GM18507 (cell line): ENCODE results near the gene LYSMD4.
A peak's percentile ranks its signal among the peaks of the same experiment; 100 is the strongest.
"Not testable (repeated sequence)": the region's sequence is repeated elsewhere in the genome, so short reads cannot be mapped to it uniquely, and the experiment has no call there.

ENCODE experiments used
- DNase-seq: peaks from one replicate; pipeline ENCODE4 v3.0.0; 2011; ENCODE audit warnings: low read depth; ENCODE audit not compliant: insufficient read length; ENCODE audit errors: extremely low spot score
- FAIRE-seq: peaks from 2 replicates; lab custom pipeline; 2011; peaks lifted over from hg19 to GRCh38; lab: Jason Lieb, UNC

The LYSMD4 gene

GRCh38 chr15:99733268-99734039, at the start of gene LYSMD4:
Gene LYSMD4 (minus strand): TSS chr15:99733437. CDS start chr15:99731999, 1,438 bp downstream.
- FAIRE-seq: peak; percentile 90
- peak; percentile 98 for DNase-seq

GRCh38 chr15:99782029-99782428, 48.8 kb upstream of the LYSMD4 start:
- not testable (repeated sequence) for FAIRE-seq, DNase-seq

DNA sequence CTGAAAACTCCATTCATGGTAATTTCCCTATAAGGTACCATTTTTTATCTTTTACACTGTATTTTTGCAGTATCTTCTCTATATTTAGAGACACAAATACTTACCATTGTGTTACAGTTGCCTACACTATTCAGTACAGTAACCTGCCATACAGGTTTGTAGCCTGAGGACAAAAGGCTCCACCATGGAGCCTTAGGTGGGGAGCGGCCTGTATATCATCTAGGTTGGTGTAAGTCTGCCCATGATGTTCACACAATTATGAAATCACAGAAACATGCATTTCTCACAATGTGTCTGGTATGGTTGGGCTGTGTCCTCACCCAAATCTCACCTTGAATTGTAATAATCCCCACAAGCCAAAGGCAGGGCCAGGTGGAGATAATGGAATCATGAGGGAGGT, 43.9 kb upstream of the LYSMD4 start:
- no peak for DNase-seq
- no peak for FAIRE-seq

DNA sequence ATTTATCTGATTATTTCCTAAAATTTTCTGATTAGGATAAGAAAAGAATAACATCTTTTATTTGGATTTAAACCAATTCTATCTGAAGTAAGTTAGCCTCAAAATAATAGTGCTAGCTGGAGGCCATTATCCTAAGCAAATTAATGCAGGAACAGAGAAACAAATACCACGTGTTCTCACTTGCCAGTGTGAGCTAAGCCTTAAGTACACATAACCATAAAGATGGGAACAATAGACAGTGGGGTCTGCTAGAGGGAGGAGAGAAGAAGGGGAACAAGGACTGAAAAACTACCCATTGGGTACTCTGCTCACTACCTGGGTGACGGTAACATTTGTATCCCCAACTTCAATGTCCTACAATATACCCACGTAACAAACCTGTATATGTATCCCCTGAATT, 31.3 kb upstream of the LYSMD4 start:
- no peak for FAIRE-seq
- DNase-seq: no peak

- DNase-seq (no peak), FAIRE-seq (no peak)
These were observed 30.6 kb upstream of the LYSMD4 start for GRCh38 chr15:99763827-99764226.

GRCh38 chr15:99762288-99762687, 29.1 kb upstream of the LYSMD4 start:
- FAIRE-seq: no peak

GRCh38 chr15:99755692-99756409, 22.6 kb upstream of the LYSMD4 start:
- DNase-seq (peak; percentile 70), FAIRE-seq (peak; percentile 90)

More at GRCh38 chr15:99762288-99762687, 29.1 kb upstream of the LYSMD4 start:
- DNase-seq: no peak

- DNase-seq (no peak), FAIRE-seq (no peak)
These were observed 19.8 kb upstream of the LYSMD4 start for GRCh38 chr15:99753066-99753465.

DNA sequence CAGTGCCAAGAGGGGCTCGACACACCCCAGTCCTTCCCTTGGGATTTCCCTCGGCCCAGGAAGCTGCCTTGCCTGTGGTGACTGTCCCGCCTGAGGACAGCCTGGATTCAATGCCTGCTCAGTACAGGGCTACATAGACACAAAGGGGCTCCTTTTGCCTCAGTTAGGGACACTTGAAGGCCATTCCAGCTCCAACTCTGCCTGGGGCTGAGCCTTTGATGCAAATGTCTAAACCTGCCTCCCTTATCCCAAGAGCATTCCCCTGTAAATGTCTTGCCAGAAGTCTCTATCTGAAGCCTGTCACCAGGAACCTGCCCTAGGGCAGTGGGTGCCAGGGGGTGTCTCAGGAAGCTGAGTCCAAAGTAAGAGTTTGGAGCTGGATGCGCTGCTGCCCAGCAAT, 19.3 kb upstream of the LYSMD4 start:
- FAIRE-seq (no peak), DNase-seq (no peak)

- not testable (repeated sequence) for DNase-seq, FAIRE-seq
These were observed 17.1 kb upstream of the LYSMD4 start for GRCh38 chr15:99750326-99750725.

- FAIRE-seq (no peak), DNase-seq (no peak)
These were observed 16.1 kb upstream of the LYSMD4 start for GRCh38 chr15:99749386-99749785.

GRCh38 chr15:99745370-99746086, 12.3 kb upstream of the LYSMD4 start:
- FAIRE-seq (no peak), DNase-seq (no peak)

- DNase-seq (no peak), FAIRE-seq (no peak)
These were observed 10.9 kb upstream of the LYSMD4 start for GRCh38 chr15:99744142-99744541.

- FAIRE-seq: no peak
These were observed 8.6 kb upstream of the LYSMD4 start for GRCh38 chr15:99741835-99742234.

DNA sequence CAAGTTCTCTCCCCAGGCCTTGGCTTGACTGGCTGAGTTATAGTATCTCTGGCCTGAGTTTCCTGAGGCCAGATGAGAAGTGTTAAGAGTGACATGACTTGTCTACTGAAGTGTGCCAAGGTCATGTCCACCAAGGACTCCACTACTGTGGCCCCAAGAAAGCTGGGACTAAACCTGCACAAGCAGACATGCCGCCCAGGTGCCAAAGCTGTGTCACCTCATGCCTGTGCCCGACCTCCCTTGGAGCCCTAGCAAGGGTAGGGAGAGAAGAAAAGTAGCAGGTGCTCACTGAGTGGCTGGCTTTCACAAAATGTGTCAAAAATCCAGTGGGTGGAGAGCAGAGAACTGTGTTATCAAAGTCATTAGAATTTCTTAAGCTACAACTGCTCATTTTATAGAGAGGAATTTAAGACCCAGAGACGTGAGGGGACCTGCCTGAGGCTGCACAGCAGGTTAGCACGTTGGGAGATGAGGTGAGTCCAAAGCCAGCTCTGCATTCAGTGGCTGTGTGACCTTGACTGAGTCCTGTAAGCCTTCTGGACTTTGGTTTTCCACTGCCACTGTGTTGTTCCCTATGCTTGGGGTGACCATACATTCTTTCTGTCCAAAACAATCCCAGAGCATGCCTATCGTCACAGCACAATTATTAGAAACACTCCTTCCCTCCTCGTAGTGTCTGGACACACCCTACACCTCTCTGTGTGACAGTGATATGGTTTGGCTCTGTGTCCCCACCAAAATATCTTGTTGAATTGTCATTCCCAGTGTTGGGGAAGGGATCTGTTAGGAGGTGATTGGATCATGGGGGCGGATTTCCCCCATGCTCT, 5.0 kb upstream of the LYSMD4 start:
- DNase-seq (no peak), FAIRE-seq (no peak)

More at GRCh38 chr15:99741835-99742234, 8.6 kb upstream of the LYSMD4 start:
- DNase-seq: no peak

DNA sequence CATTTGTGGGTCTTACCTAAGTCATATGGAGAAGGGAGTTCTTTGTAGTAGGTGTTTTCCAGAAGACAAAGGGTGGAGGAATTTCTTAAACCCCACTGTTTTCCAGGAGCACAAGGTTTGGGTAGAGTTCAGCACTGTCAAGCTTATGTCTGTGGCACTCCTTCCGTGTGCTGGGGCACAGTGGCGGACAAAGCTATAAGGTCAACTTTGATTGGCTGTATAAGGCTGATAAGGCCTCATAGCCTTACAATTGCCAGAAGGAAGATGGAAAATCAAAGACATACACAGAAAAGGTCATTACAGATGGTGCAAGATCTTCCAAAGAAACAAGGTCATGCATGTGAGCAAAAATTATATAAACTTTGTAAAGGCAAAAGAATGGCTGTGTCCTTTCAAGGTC, 3.5 kb upstream of the LYSMD4 start:
- DNase-seq (no peak), FAIRE-seq (no peak)

DNA sequence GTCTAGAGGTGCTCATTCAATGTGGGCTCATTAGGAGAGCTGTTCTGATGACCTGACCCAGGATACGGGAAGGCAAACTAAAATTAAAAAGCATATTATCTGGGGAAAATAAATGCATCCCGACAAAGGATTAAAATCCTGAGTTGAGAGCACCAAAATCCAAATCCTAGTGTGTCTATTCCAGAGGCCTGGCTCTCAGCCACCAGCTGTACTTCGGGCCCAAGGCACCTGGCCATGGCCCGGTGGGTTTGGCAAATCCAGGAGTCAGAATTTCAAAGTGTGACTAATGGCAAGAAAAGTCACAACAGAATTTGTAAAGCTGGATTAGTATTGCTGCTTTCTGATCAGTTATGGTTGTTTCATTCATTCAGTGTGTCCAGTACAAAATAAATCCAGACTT, 2.6 kb upstream of the LYSMD4 start:
- DNase-seq (no peak), FAIRE-seq (no peak)

DNA sequence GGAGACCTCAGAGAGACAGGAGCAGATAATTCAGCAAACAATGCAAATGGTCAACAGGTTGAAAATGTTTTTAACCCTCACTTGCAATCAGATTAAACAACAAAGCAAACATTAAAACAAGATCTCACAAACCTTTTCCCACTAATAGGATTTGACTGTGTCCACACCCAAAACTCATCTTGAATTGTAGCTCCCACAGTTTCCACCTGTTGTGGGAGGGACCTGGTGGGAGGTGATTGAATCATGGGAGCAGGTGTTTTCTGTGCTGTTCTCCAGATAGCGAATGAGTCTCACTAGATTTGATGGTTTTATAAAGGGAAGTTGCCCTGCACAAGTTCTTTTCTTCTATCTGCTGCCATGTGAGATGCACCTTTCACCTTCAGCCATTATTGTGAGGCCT, 1.3 kb upstream of the LYSMD4 start:
- FAIRE-seq (no peak), DNase-seq (no peak)

- FAIRE-seq, DNase-seq: not testable (repeated sequence)
These were observed 729 bp upstream of the LYSMD4 start for GRCh38 chr15:99734040-99734291.
